22Rv1 (cell line): ENCODE measurements around the gene MFSD2A.

ENCODE experiments used
- CTCF ChIP-seq: fragments of 450-650 bp; IDR thresholded peaks from 2 replicates; pipeline ENCODE4 v1.5.1; 2017; ENCODE audit warnings: mild to moderate bottlenecking
- ZFX ChIP-seq: fragments of 450-650 bp; IDR thresholded peaks from 2 replicates; pipeline ENCODE4 v1.6.1; 2017; ENCODE audit warnings: antibody characterized with exemption, borderline replicate concordance

DNA sequence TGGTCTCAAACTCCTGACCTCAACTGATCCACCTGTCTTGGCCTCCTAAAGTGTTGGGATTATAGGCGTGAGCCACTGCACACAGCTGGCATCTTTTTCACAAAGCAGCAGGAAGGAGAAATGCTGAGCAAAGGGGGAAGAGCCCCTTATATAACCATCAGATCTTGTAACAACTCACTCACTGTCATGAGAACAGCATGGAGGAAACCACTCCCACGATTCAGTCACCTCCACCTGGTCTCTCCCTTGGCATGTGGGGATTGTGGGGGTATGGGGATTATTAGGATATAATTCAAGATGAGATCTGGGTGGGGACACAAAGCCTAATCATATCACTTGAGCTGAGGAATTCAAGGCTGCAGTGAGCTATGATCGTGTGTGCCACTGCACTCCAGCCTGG is 3.0 kb upstream of the MFSD2A start:
- TF ChIP-seq CTCF (no peak), ZFX (no peak)
